Subcutaneous adipose tissue (tissue), 4 donors: ENCODE results near the gene STK33. TPM values are rescaled to one million over a fixed set of nuclear protein-coding genes. Genes with fewer than 3 reads are reported as not detected.

Experiments
- total RNA-seq, 4 donors: library from RNA; depleted of rRNA; stranded (reverse); fragments of >200 nt; gene quantifications; one replicate each; pipeline ENCODE4 v1.1.0, GENCODE V29; 2016
- TF ChIP-seq, protein P1 (sequence below): fragments of 450-650 bp; IDR thresholded peaks from one replicate; pipeline ENCODE4 v1.5.1; 2016; ENCODE audit warnings: low read depth, mild to moderate bottlenecking, control low read depth, antibody characterized with exemption, moderate library complexity

The STK33 gene
- total RNA-seq, 4 donors from 2014 or later, result 0.33 to 3.1 (median 0.62) TPM

DNA sequence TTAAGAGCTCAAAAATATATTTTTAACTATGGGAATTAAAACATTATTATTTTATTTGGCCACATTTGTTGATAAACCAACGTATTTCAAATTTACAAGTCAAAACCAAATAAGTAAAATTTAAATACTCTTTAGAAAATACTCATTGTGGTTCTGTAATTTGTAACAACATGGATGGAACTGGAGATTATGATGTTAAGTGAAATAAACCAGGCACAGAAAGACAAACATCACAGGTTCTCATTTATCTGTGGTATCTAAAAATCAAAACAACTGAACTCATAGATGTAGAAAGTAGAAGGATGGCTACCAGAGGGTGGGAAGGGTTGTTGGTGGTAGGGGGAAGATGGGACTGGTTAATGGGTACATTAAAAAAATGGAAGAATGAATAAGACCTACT lies 50.8 kb downstream of the STK33 start:
- TF ChIP-seq, protein P1, sequence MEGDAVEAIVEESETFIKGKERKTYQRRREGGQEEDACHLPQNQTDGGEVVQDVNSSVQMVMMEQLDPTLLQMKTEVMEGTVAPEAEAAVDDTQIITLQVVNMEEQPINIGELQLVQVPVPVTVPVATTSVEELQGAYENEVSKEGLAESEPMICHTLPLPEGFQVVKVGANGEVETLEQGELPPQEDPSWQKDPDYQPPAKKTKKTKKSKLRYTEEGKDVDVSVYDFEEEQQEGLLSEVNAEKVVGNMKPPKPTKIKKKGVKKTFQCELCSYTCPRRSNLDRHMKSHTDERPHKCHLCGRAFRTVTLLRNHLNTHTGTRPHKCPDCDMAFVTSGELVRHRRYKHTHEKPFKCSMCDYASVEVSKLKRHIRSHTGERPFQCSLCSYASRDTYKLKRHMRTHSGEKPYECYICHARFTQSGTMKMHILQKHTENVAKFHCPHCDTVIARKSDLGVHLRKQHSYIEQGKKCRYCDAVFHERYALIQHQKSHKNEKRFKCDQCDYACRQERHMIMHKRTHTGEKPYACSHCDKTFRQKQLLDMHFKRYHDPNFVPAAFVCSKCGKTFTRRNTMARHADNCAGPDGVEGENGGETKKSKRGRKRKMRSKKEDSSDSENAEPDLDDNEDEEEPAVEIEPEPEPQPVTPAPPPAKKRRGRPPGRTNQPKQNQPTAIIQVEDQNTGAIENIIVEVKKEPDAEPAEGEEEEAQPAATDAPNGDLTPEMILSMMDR, result no peak

DNA sequence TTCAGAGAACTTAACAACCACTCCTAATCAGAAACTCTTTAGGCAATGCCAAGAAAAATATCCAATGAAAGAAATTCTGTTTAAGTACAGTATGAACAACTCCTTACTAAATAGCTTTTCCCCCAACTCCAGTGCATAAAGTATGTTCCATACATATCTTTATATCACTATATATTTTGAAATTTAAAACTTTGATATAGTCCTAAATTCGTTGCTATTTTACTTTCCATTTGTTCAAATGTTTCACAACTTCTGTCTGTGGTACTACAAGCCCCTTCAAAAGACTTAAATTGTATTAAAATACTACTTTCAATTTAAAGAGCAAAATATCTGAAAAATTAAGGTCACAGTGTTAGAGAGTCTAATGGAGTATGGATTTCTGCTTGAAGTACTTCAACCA lies 52.6 kb downstream of the STK33 start:
- TF ChIP-seq, protein P1, result no peak

DNA sequence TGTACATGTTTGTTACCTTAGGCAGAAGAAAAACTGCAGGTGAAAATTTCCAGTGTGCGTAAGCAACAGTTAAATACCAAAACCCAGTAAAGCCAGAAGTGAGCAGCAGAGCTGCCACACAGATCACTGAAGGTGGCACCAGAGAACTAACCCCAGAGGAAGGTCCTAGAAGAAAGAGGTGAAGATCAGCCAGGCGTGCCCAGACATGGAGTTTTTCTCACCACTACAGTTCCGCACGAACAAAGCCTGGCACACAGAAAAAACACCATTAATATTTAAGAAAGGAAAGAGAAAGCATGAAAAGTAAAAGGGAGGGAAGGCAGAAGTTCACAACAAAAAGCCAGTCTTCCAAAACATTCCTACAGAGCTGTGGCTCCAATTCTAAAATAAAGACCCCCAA lies 60.7 kb downstream of the STK33 start:
- TF ChIP-seq, protein P1, result no peak

DNA sequence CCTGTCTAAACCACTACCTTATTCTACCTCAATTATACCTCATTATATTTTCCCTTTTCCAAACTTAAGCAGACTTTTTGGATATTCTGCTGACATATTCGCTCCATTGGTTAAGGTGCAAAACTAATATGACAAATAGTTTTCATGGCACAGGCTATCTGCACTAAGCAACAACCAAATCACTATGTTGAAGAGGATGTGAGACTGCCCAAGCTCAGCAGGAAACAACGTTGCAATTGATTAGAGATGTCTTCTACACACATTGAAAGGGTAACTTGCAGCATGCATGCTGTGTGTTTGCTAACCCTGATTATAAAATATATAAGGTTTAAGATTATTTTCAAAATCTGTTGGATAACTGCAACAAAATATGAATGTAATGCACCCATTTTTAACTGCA lies 61.6 kb downstream of the STK33 start:
- TF ChIP-seq, protein P1, result no peak

DNA sequence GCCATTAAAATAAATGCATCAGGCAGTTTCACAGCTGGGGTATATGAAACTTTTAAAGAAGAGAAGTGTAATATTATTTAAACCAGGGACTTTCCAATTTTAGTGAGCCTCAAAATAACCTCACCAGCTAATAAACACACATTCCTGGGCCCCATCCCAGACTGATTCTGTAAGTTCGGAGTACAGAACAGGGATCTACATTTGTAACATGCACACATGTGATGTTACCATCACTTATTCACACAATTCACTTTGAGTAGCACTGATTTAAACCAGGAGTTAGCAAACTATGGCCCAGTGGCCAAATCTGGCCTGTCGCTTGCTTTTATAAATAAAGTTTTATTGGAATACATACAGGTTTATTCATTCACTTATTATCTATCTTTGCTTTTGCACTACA lies 62.0 kb downstream of the STK33 start:
- TF ChIP-seq, protein P1, result no peak

DNA sequence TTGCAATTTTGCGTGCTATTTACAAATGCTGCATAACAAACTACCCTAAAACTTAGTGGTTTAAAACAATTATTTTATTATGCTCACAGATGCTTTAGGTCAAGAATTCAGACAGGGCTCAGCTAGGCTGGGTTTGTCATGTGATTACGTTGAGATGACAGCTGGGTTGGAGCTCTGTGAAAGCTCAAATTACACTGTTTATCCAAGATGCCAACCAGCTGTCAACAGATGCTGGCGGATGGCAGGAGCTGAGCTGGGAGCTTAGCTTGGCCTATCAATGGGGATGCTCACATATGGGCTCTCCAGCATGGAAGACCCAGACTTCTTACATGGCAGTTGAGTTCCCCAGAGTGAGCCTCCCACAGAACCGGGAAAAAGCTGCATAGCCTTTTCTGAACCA lies 62.7 kb downstream of the STK33 start:
- TF ChIP-seq, protein P1, result no peak

DNA sequence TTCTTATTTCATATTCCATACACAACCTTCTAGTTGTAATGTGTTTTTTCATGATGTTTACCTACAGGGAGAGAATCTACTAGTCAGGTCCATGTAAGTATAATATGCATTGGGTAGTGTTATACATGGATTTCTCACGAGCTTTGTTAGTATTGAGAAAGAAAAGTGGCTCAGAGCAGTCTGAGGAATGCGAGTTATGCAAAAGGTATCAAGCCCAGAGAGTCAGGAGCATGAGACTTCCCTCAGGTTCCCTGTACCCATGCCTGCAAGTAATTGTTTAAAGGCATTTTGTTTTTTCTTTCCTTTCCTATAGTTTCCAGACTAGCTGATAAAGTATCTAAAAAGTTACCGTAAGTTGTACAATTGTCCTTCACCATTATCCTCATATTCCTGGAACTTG lies 66.1 kb downstream of the STK33 start:
- TF ChIP-seq, protein P1, result no peak

DNA sequence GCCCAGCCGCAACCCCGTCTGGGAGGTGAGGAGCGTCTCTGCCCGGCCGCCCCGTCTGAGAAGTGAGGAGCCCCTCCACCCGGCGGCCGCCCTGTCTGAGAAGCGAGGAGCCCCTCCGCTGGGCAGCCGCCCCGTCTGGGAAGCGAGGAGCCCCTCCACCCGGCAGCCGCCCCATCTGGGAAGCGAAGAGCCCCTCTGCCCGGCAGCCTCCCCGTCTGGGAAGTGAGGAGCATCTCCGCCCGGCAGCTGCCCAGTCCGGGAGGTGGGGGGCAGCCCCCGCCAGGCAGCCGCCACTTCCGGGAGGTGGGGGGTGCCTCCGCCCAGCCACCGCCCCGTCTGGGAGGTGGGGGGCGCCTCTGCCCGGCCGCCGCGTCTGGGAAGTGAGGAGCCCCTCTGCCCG lies 70.6 kb downstream of the STK33 start:
- TF ChIP-seq, protein P1, result no peak
